K562 (cell line): Measurements from ENCODE around the gene PRTFDC1. TPM values are rescaled to one million over a fixed set of nuclear protein-coding genes. Genes with fewer than 3 reads are reported as not detected.

Source experiments
- ATF7 ChIP-seq: fragments of 450-650 bp; IDR thresholded peaks from 2 replicates; pipeline ENCODE4 v1.7.1; 2014; ENCODE audit warnings: mild to moderate bottlenecking, moderate library complexity
- BRF2 ChIP-seq: IDR thresholded peaks from 3 replicates; pipeline ENCODE4 v1.6.1; 2011; ENCODE audit warnings: borderline replicate concordance, mild to moderate bottlenecking; ENCODE audit not compliant: insufficient read length, insufficient read depth
- DEAF1 ChIP-seq: fragments of 450-650 bp; formaldehyde crosslinking; IDR thresholded peaks from 2 replicates; pipeline ENCODE4 v1.4.0; 2020; ENCODE audit warnings: mild to moderate bottlenecking, moderate library complexity
- DMBX1 ChIP-seq: fragments of 250-450 bp; sonication (Bioruptor Pico); IDR thresholded peaks from 2 replicates; pipeline ENCODE4 v1.8.0; 2022; ENCODE audit warnings: inconsistent platforms, mild to moderate bottlenecking, moderate library complexity, borderline replicate concordance
- KAT8 ChIP-seq: fragments of 450-650 bp; IDR thresholded peaks from 2 replicates; pipeline ENCODE4 v1.6.1; 2016; ENCODE audit warnings: low read depth, mild to moderate bottlenecking
- KHSRP ChIP-seq: fragments of 450-650 bp; IDR thresholded peaks from 2 replicates; pipeline ENCODE4 v1.6.1; 2017
- MCM7 ChIP-seq, 2 experiments: fragments of 450-650 bp; IDR thresholded peaks; 2 replicates each; pipeline ENCODE4 v1.6.1; 2016 to 2018
- PBX2 ChIP-seq, 2 experiments: IDR thresholded peaks in 1 of 2; conservative IDR thresholded peaks in 1 of 2; 2 replicates each; pipeline ENCODE4 v1.6.1; 2016; ENCODE audit warnings: low read depth in 2 of 2, mild to moderate bottlenecking in 1 of 2, missing compliant biosample characterization in 1 of 2, missing genetic modification characterization in 1 of 2, moderate library complexity in 1 of 2
- POLR2H ChIP-seq: IDR thresholded peaks from 2 replicates; pipeline ENCODE4 v1.6.1; 2016; ENCODE audit warnings: missing genetic modification characterization, low read depth, mild to moderate bottlenecking, control low read depth, missing compliant biosample characterization, moderate library complexity
- RBM17 ChIP-seq: fragments of 200-400 bp; formaldehyde crosslinking; IDR thresholded peaks from 2 replicates; pipeline ENCODE4 v1.6.1; 2017; ENCODE audit warnings: low read depth, mild to moderate bottlenecking, low read length, borderline replicate concordance
- SMARCA4 ChIP-seq: fragments of 450-650 bp; IDR thresholded peaks from 2 replicates; pipeline ENCODE4 v1.6.1; 2016
- ZBTB43 ChIP-seq: sonication (generic); formaldehyde crosslinking; IDR thresholded peaks from 2 replicates; pipeline ENCODE4 v1.8.0; 2023; ENCODE audit warnings: mild to moderate bottlenecking, missing genetic modification reagents
- ZNF143 ChIP-seq: sonication (generic); formaldehyde crosslinking; IDR thresholded peaks from 2 replicates; pipeline ENCODE4 v1.9.0; 2022; ENCODE audit warnings: mild to moderate bottlenecking, missing genetic modification reagents
- ZNF583 ChIP-seq: fragments of 250-450 bp; sonication (Bioruptor Pico); IDR thresholded peaks from 2 replicates; pipeline ENCODE4 v1.4.0; 2020
- ZNF766 ChIP-seq: fragments of 200-800 bp; sonication (Bioruptor generic); conservative IDR thresholded peaks from 2 replicates; pipeline ENCODE4 v1.6.1; 2016; ENCODE audit warnings: missing genetic modification characterization, missing compliant biosample characterization
- polyA plus RNA-seq, 8 experiments: library from polyadenylated mRNA; depleted of rRNA in 4 of 8; stranded (reverse) in 5 of 8; unstranded in 3 of 8; fragments of >200 nt; fragmentation: Nextera tagmentation in 2 of 8; fragmentation: Illumina TruSeq in 1 of 8; extraction: Ambion mirVana in 2 of 8; extraction: Trizol in 1 of 8; gene quantifications; 2 replicates each; pipeline versions ENCODE4 v1.2.1 to v1.2.3, GENCODE V29; 2011 to 2014; ENCODE audit warnings: inconsistent platforms in 1 of 8, missing spikeins in 1 of 8
- total RNA-seq, 7 experiments: library from RNA; depleted of rRNA in 6 of 7; stranded (reverse); fragments of >200 nt in 6 of 7; fragmentation: Illumina TruSeq in 2 of 7; extraction: Trizol in 2 of 7; gene quantifications; 2 replicates each; pipeline versions ENCODE4 v1.2.1 to v1.2.3, GENCODE V29; 2011 to 2021; ENCODE audit warnings: low replicate concordance in 1 of 7

PRTFDC1 gene
- total and polyA plus RNA-seq, 9 of the 15 experiments (the other 6 are each of a cell fraction or from before 2014, with no cell fraction given): 7.0 to 27.6 (median 10.0) TPM

- TF ChIP-seq ZBTB43 (no peak), SMARCA4 (peak; percentile 66), ATF7 (peak; percentile 11; the same call in 1 of the 2 replicates), DEAF1 (CRISPR knock-in tag) (no peak), KHSRP (no peak), KAT8 (no peak), ZNF766 (peak; percentile 50; the same call in 1 of the 2 replicates), DMBX1 (CRISPR knock-in tag) (no peak), BRF2 (no peak), ZNF583 (CRISPR knock-in tag) (no peak), ZNF143 (CRISPR knock-in tag) (no peak), PBX2 (CRISPR knock-in tag; IDR thresholded peaks at IDR 0.05; ENCODE audit: low read depth) (no peak), PBX2 (tag; conservative IDR thresholded peaks at IDR 0.05; ENCODE audit: low read depth) (peak; percentile 39; the same call in 1 of the 2 replicates), RBM17 (no peak), POLR2H (tag) (no peak), MCM7 (IDR thresholded peaks at IDR 0.05) (no peak)
These were observed 79.1 kb downstream of the PRTFDC1 start (continued) for GRCh38 chr10:24873281-24873683.
